ENCODE results near the gene NOL7.

- TF ChIP-seq CTCF (IDR thresholded peaks at IDR 0.05; ENCODE audit: low read depth, low read length), result peak; percentile 34
- TF ChIP-seq EZH2phosphoT487 (IDR thresholded peaks at IDR 0.05; ENCODE audit: low read depth), result no peak
Measured at GRCh38 chr6:13574149-13574570, 41.0 kb upstream of the NOL7 start.

Measured in OCI-LY3 (cell line).